GM23248 (cell line): ENCODE results near the gene LY86.

Experiments used
- EZH2 ChIP-seq: fragments of 200-600 bp; sonication (generic); IDR thresholded peaks from 2 replicates; pipeline ENCODE4 v1.6.1; 2018; ENCODE audit warnings: antibody characterized with exemption, mild to moderate bottlenecking; ENCODE audit not compliant: insufficient read depth, poor library complexity, severe bottlenecking
- EZH2phosphoT487 ChIP-seq: fragments of 200-600 bp; sonication (generic); IDR thresholded peaks from 2 replicates; pipeline ENCODE4 v1.6.1; 2018; ENCODE audit warnings: antibody characterized with exemption, moderate library complexity, mild to moderate bottlenecking, low read depth; ENCODE audit not compliant: insufficient read depth

GRCh38 chr6:6665555-6666243 is 77.2 kb downstream of the LY86 start:
- no peak for TF ChIP-seq EZH2
- TF ChIP-seq EZH2phosphoT487 = no peak
